GM20000 (cell line): ENCODE results near the gene TMSB10.
A peak's percentile ranks its signal among the peaks of the same experiment; 100 is the strongest.

ENCODE experiments used
- DNase-seq: peaks from one replicate; pipeline ENCODE4 v3.0.0; 2012; ENCODE audit warnings: low spot score
- CTCF ChIP-seq: IDR thresholded peaks from 2 replicates; pipeline ENCODE4 v1.5.1; 2012; ENCODE audit warnings: mild to moderate bottlenecking, control low read depth; ENCODE audit errors: extremely low read depth, missing control alignments

Gene TMSB10

GRCh38 chr2:84925724-84926376 is 20.4 kb downstream of the TMSB10 start:
- peak; percentile 87 for TF ChIP-seq CTCF
- DNase-seq, result peak; percentile 71

GRCh38 chr2:84927275-84927627 is 21.8 kb downstream of the TMSB10 start:
- peak; percentile 2 for TF ChIP-seq CTCF

GRCh38 chr2:84931384-84931821 is 25.9 kb downstream of the TMSB10 start:
- peak; percentile 50 for DNase-seq
- TF ChIP-seq CTCF, result no peak

More at GRCh38 chr2:84927275-84927627, 21.8 kb downstream of the TMSB10 start:
- DNase-seq, result no peak

- no peak for TF ChIP-seq CTCF
- DNase-seq, result peak; percentile 45
These were observed 32.9 kb downstream of the TMSB10 start for GRCh38 chr2:84938194-84938879.

GRCh38 chr2:84939426-84940087 is 34.1 kb downstream of the TMSB10 start:
- DNase-seq, result peak; percentile 78
- TF ChIP-seq CTCF, result no peak

GRCh38 chr2:84940088-84940470 is 34.6 kb downstream of the TMSB10 start:
- TF ChIP-seq CTCF, result no peak
- DNase-seq, result no peak

GRCh38 chr2:84940831-84941412 is 35.5 kb downstream of the TMSB10 start:
- no peak for DNase-seq
- no peak for TF ChIP-seq CTCF
